Measurements from ENCODE around the gene WARS2.
A peak's percentile ranks its signal among the peaks of the same experiment; 100 is the strongest.
"Not testable (repeated sequence)": the region's sequence is repeated elsewhere in the genome, so short reads cannot be mapped to it uniquely, and the experiment has no call there.

The WARS2 gene

DNA sequence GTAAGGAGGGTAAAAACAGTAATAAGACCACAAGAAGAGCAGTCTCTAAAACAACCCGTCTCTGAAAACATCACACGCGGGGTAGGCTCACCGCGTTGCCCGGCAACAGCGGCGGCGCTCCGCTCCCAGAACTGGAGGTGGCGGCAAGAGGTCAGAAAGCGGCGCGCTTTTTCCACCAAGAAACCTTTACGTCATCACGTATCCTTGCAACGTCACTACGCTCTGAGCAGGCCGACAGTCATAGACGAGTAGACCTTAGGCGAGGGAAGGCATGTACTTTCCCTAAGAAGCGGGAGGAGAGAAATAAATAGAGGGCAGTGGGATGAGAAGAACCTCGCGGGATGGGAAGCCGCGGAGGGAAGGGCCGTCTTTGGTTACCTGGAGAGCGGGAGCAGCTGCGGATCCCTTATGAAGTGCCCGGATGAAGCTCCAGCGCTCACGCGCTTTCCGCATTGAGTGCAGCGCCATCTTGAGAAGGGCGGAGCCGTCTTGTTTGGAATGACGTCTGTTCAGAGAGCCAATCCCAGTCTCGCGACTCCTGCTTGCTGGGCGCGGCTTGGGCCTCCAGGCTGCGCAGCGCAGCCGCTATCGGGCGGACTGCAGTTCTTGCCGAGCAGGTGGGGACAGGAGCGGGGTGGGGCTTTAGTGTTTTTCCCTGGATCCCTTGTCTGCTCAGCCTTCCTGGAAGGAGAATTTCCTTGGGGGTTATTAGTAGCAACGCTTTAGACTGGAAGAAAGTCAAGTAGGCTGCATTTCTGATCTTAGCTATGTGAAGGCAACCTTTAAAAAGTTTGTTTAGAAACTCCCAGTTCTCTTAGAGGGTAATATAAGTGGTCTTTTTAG lies at the start of gene WARS2:
WARS2 (minus strand) TSS at position 477 of the 843 bp plus-strand sequence; CDS start at position 468, 9 bp downstream.
- DNase-seq (ENCODE audit: low read depth in 3 of 3) = peak; percentile 78 to 87 (median 86)

GRCh38 chr1:119188926-119189325 lies 48.5 kb upstream of the WARS2 start:
- no peak for DNase-seq (ENCODE audit: low read depth in 3 of 3)

GRCh38 chr1:119187416-119187815 lies 47.0 kb upstream of the WARS2 start:
- DNase-seq (ENCODE audit: low read depth in 3 of 3) = no peak

DNA sequence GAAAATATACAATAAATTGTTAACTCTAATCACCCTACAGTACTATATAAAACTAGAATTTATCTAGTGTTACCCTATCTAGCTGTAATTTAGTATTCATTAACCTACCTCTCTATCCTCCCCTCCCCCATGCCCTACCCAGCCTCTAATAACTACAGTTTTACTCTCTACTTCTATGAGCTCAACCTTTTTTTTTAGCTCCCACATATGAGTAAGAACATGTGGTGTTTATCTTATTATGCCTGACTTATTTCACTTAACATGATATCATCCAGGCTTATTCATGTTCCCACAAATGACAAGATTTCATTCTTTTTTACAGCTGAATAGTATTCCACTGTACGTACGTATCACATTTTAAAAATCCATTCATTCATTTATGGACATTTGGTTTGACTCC lies 46.0 kb upstream of the WARS2 start:
- DNase-seq (ENCODE audit: low read depth in 3 of 3) = no peak

DNA sequence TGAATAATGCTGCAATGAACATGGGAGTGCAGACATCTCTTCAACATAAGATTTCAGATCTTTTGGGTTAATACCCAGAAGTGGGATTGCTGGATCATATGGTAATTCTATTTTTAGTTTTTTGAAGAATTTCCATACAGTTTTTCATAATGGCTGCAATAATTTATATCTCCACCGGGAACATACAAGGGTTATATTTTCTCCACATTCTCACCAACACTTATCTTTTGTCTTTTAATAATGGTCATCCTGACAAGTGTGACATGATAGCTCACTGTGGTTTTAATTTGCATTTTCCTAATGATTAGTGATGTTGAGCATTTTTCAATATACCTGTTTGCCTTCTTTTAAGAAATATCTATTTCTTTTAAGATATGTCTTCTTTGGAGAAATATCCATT lies 44.5 kb upstream of the WARS2 start:
- no peak for DNase-seq (ENCODE audit: low read depth in 3 of 3)

DNA sequence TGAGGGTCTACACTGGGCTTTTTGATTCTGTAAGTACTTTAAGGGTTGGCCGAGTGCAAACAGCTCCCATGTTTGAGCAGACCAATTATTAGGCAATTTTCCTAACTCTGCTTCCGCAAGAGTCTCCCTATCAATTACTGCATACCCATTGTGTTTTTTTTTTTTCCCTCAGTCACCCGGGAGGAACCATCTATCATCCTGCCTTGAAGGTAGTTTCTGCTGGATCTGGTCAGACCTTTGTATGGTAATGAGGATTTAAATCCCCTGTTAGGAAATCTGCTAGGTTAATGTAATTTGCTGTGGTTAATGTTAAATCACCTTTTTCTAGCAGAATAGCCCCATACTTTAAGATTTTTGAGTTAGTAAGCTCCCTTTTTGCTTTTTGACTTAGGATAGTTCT lies 40.8 kb upstream of the WARS2 start:
- DNase-seq (ENCODE audit: low read depth in 3 of 3) = no peak

DNA sequence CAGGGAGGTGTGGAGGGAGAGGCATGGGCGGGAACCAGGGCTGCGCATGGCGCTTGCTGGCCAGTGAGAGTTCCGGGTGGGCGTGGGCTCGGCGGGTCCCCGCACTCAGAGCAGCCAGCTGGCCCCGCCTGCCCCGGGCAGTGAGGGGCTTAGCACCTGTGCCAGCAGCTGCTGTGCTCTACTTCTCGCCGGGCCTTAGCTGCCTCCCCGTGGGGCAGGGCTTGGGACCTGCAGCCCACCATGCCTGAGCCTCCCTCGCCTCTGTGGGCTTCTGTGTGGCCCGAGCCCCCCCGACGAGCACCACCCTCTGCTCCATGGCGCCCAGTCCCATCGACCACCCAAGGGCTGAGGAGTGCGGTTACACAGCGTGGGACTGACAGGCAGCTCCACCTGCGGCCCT lies 38.6 kb upstream of the WARS2 start:
- no peak for DNase-seq (ENCODE audit: low read depth in 3 of 3)

DNA sequence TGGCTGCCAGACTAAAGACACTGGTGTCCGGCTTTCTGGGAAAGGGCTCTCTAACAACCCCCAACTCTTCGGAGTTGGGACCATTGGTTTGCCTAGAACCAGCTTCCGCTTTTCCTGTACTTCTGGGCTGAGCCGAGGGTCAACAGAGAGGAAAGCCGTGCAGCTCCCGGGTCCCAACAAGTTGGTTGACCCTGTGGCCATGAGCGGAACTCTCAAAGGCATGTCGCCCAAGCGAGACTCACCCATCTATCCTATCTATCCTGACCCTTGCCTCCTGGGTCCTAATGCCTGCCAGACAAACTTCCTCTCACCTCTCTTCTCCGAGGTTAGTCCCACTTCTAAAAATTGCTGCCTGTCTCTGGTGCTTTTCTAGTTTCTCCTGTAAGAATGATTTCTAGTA lies 32.5 kb upstream of the WARS2 start:
- not testable (repeated sequence) for DNase-seq (ENCODE audit: low read depth in 3 of 3)

- DNase-seq (ENCODE audit: low read depth in 3 of 3) = not testable (repeated sequence)
Measured at GRCh38 chr1:119171381-119172010, 31.0 kb upstream of the WARS2 start.

- DNase-seq (ENCODE audit: low read depth in 3 of 3) = no peak
Measured at GRCh38 chr1:119163396-119163795, 22.9 kb upstream of the WARS2 start.

- no peak for DNase-seq (ENCODE audit: low read depth in 3 of 3)
Measured at GRCh38 chr1:119160866-119161265, 20.4 kb upstream of the WARS2 start.

DNA sequence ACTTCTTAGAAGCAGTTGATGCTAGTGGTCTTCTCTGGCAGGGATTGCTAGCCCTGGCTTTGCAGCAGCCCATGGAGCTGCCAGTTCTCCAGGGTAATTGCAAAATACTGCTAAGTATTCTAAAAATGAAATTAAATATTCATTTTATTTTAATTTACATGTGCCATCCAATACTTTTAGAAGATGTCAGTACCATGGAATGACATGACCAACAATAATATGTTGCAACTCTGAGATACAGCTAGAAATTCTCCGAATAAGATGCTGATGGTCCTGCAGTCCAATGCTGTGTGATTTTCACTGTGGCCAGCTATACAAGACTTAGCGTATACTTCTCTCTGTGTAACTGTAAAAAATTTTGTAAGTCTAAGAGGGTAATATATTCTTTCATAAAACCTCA lies 20.0 kb upstream of the WARS2 start:
- no peak for DNase-seq (ENCODE audit: low read depth in 3 of 3)

DNA sequence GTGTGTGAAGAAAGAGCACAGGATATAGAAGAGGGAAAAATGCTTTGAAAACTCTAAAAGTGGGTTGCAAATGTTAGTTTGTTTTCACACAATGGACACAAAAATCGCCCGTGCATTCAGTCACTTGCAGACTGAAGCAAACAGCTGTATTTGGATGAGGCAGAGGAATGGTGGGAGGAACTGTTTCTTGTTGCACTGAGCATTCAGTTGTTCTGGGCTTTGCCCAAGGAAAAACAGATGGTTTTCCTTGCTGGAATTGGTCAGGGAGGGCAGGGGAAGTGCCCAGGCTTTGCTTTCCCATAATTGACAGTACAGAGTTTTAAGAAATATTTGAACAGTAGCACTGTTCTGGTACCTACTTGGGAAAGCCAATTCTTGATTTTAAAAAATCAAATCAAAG lies 19.5 kb upstream of the WARS2 start:
- no peak for DNase-seq (ENCODE audit: low read depth in 3 of 3)

DNA sequence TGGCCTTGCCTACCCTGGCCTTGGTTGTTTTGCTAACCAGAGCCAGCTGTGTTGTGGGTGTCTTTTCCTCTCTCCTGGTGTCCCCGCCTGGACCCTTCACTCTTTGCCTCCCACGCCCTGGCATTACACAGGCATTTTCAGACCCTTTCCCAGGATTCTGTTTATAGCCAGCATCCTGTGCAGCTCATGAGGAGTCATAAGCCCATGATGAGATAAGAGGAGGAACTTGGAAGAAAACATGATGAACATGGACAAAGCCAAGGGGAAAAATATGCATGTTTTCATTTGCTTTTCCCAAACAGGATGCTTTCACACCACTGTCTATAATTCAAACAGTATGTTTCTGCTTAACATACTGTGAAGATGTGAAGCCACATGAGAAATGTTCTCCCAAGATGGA lies 18.7 kb upstream of the WARS2 start:
- no peak for DNase-seq (ENCODE audit: low read depth in 3 of 3)

GRCh38 chr1:119156761-119157160 lies 16.3 kb upstream of the WARS2 start:
- DNase-seq (ENCODE audit: low read depth in 3 of 3) = not testable (repeated sequence)

- DNase-seq (ENCODE audit: low read depth in 3 of 3) = not testable (repeated sequence)
Measured at GRCh38 chr1:119155069-119155468, 14.6 kb upstream of the WARS2 start.

- DNase-seq (ENCODE audit: low read depth in 3 of 3) = no peak
Measured at GRCh38 chr1:119150150-119150549, 9.7 kb upstream of the WARS2 start.

- DNase-seq (ENCODE audit: low read depth in 3 of 3) = no peak
Measured at GRCh38 chr1:119147661-119148090, 7.2 kb upstream of the WARS2 start.

DNA sequence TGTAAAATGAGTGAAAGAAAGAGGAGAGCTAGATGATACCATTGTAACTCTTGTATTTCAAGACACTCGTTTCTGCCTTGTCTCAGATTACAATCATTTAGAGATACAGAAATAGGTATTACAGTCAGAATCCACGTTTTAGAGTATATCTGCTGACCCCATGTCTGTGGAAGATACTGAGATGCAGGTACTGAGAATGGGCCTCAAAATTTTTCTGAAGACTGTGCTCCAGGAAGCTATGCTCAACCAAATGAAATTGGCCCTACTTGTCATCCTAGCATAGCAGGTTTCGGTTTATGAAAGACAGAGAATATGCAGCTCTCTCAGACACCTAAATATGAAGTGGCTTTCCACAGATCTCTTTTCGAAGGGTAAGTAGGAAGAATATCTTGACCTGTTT lies 6.0 kb upstream of the WARS2 start:
- no peak for DNase-seq (ENCODE audit: low read depth in 3 of 3)

DNA sequence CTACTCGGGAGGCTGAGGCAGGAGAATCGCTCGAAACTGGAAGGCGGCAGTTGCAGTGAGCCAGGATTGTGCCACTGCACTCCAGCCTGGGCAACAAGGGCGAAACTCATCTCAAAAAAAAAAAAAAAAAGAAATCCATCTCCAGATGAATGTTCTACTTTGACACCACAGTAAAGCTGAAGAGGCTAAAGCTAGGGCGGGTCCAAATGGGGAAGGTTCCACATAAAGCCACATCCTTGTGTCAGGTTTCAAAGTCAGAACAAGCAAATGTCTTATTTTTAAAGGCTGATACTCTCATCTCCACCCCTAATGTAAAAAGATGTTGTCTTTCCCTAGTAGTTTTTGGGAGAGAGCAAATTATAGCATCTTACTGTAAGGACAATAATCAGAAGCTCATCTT lies 4.4 kb upstream of the WARS2 start:
- DNase-seq (ENCODE audit: low read depth in 3 of 3) = no peak

DNA sequence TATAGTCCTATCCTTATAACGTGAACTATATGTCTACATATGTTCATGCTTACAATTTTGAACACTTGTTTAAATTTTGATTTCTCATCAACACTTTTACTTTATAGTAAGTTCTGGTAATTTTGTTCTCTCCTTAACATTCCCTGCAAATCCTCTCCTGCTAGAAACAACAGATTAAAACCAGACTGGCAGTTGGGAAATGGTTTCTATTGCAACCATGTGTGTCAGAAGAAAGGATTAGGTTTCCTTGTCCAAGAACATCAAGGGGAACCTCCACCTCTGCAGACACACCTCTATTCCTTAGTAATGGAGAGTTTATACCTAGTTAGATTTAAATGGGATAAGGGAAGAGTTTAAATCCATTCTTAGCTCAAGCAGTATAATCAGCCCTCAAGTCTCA lies 3.3 kb upstream of the WARS2 start:
- no peak for DNase-seq (ENCODE audit: low read depth in 3 of 3)

DNA sequence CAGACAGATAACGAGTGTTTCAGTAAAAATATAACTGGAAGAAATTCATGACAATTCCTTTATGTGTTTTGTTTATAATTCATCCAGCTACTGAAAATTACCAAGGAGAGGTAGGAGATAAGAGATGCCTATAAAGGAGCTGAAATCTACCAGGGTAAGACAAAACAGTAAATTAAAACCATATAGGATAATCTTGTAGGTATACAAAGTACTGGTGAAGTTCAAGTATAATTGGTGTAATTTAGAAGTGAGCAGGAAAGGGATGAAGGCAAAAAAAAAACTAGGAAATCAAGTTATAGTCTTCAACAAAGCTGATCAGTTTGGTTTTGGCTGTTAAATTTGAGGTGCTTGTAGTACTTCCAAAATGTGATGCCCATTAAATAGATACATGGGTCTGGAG lies 1.2 kb upstream of the WARS2 start:
- DNase-seq (ENCODE audit: low read depth in 3 of 3) = no peak

GRCh38 chr1:119141020-119141424 lies 569 bp upstream of the WARS2 start:
- peak; percentile 2 to 11 (median 9) for DNase-seq (ENCODE audit: low read depth in 3 of 3)
